ENCODE results near the gene LEMD2.

LEMD2 gene

GRCh38 chr6:33730611-33731010 lies 58.3 kb downstream of the LEMD2 start:
- Histone ChIP-seq H3K79me2 (ENCODE audit: insufficient read depth, low read length) (no peaks in the 10 kb centered on the region), H3K4me2 (ENCODE audit: low read depth, low read length, poor library complexity, severe bottlenecking) (no peak overlapping the region), H3K9me3 (ENCODE audit: insufficient read depth, low read depth, low read length) (no peaks in the 10 kb centered on the region), H3K27me3 (ENCODE audit: insufficient read depth, low read length, poor library complexity, severe bottlenecking) (no peaks in the 10 kb centered on the region), H4K20me1 (ENCODE audit: insufficient read depth, low read length, poor library complexity, severe bottlenecking) (no peaks in the 10 kb centered on the region), H3F3A (ENCODE audit: low read depth) (no peaks in the 10 kb centered on the region), H3K4me1 (ENCODE audit: insufficient read depth, low read length, poor library complexity, severe bottlenecking) (no peaks in the 10 kb centered on the region), H3K36me3 (ENCODE audit: insufficient read depth, low read length) (no peaks in the 10 kb centered on the region), H3K9ac (ENCODE audit: low read depth, low read length, poor library complexity, severe bottlenecking) (no peak overlapping the region), H3K9me2 (replicated peaks; ENCODE audit: low read depth, low read length) (no peaks in the 10 kb centered on the region), H3K4me3 (ENCODE audit: low read length, poor library complexity, severe bottlenecking) (no peak overlapping the region), H2AFZ (ENCODE audit: low read length) (no peak overlapping the region)
- no peak for TF ChIP-seq CTCF (conservative IDR thresholded peaks at IDR 0.05; ENCODE audit: low read length)
- no peak for TF ChIP-seq EZH2phosphoT487 (IDR thresholded peaks at IDR 0.05; ENCODE audit: borderline replicate concordance)

GRCh38 chr6:33729059-33729458 lies 59.9 kb downstream of the LEMD2 start:
- TF ChIP-seq EZH2phosphoT487 (IDR thresholded peaks at IDR 0.05; ENCODE audit: borderline replicate concordance) (no peak), CTCF (conservative IDR thresholded peaks at IDR 0.05; ENCODE audit: low read length) (no peak)

GRCh38 chr6:33728438-33728837 lies 60.5 kb downstream of the LEMD2 start:
- no peaks in the 10 kb centered on the region for H3K27me3 ChIP-seq (ENCODE audit: insufficient read depth, low read length, poor library complexity, severe bottlenecking)
- H3F3A ChIP-seq (ENCODE audit: low read depth) = no peaks in the 10 kb centered on the region
- no peak for TF ChIP-seq EZH2phosphoT487 (IDR thresholded peaks at IDR 0.05; ENCODE audit: borderline replicate concordance)
- no peak for TF ChIP-seq CTCF (conservative IDR thresholded peaks at IDR 0.05; ENCODE audit: low read length)
- no peak overlapping the region for H2AFZ ChIP-seq (ENCODE audit: low read length)
- H3K9me2 ChIP-seq (replicated peaks; ENCODE audit: low read depth, low read length) = no peaks in the 10 kb centered on the region
- H3K4me1 ChIP-seq (ENCODE audit: insufficient read depth, low read length, poor library complexity, severe bottlenecking) = peaks cover 4% of the 10 kb centered on the region
- no peaks in the 10 kb centered on the region for H4K20me1 ChIP-seq (ENCODE audit: insufficient read depth, low read length, poor library complexity, severe bottlenecking)
- H3K4me2 ChIP-seq (ENCODE audit: low read depth, low read length, poor library complexity, severe bottlenecking) = no peak overlapping the region
- H3K79me2 ChIP-seq (ENCODE audit: insufficient read depth, low read length) = no peaks in the 10 kb centered on the region
- no peaks in the 10 kb centered on the region for H3K9me3 ChIP-seq (ENCODE audit: insufficient read depth, low read depth, low read length)
- no peaks in the 10 kb centered on the region for H3K36me3 ChIP-seq (ENCODE audit: insufficient read depth, low read length)
- H3K4me3 ChIP-seq (ENCODE audit: low read length, poor library complexity, severe bottlenecking) = no peak overlapping the region
- no peak overlapping the region for H3K9ac ChIP-seq (ENCODE audit: low read depth, low read length, poor library complexity, severe bottlenecking)

More at GRCh38 chr6:33729059-33729458, 59.9 kb downstream of the LEMD2 start:
- Histone ChIP-seq H4K20me1 (ENCODE audit: insufficient read depth, low read length, poor library complexity, severe bottlenecking) (no peaks in the 10 kb centered on the region), H3K4me1 (ENCODE audit: insufficient read depth, low read length, poor library complexity, severe bottlenecking) (peaks cover 4% of the 10 kb centered on the region), H3F3A (ENCODE audit: low read depth) (no peaks in the 10 kb centered on the region), H3K9ac (ENCODE audit: low read depth, low read length, poor library complexity, severe bottlenecking) (no peak overlapping the region), H3K4me2 (ENCODE audit: low read depth, low read length, poor library complexity, severe bottlenecking) (no peak overlapping the region), H2AFZ (ENCODE audit: low read length) (no peak overlapping the region), H3K36me3 (ENCODE audit: insufficient read depth, low read length) (no peaks in the 10 kb centered on the region), H3K9me2 (replicated peaks; ENCODE audit: low read depth, low read length) (no peaks in the 10 kb centered on the region), H3K27me3 (ENCODE audit: insufficient read depth, low read length, poor library complexity, severe bottlenecking) (no peaks in the 10 kb centered on the region), H3K4me3 (ENCODE audit: low read length, poor library complexity, severe bottlenecking) (no peak overlapping the region), H3K9me3 (ENCODE audit: insufficient read depth, low read depth, low read length) (no peaks in the 10 kb centered on the region), H3K79me2 (ENCODE audit: insufficient read depth, low read length) (no peaks in the 10 kb centered on the region)
